OCI-LY3 (cell line): ENCODE results near the gene CRTAP.

Source experiments
- EZH2phosphoT487 ChIP-seq: fragments of 200-600 bp; shearing (Covaris generic); IDR thresholded peaks from 2 replicates; pipeline ENCODE4 v1.6.1; 2018; ENCODE audit warnings: antibody characterized with exemption, mixed run types, low read depth
- TF ChIP-seq, protein P1 (sequence below): fragments of 200-600, 300-600 bp; sonication (generic); IDR thresholded peaks from 2 replicates; pipeline ENCODE4 v1.5.1; 2014; ENCODE audit warnings: antibody characterized with exemption, low read length, low read depth

DNA sequence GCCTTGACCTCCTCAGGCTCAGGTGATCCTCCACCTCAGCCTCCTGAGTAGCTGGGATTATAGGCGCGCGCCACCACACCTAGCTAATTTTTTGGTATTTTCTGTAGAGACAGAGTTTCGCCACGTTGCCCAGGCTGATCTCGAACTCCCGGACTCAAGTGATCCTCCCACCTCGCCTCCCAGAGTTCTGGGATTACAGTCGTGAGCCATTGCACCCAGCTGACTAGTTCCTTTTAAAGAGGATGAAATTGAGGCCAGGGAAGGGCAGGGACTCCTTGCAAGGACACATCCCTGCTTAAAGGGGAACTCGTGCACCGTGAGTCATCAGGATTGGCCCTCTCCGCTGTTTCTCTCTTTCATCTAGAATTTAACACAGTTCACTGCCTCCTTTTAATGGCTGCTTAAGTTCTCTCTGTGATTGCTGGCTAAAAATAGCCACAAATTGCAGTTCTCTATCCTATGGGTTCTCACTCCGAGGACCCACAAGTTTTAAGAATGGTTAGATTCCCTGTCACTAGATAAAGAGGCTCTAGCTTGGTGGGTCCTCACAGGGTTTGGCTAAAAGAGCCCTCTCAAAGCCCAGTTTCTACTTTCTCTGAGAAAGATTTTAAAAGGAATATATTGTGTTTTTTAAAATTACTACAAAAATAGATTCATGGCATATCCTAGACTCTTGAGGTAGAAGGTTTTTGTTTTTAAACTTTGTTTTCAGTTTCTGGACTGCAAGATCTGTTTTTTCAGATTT is 1.4 kb downstream of the CRTAP start:
- TF ChIP-seq, protein P1, sequence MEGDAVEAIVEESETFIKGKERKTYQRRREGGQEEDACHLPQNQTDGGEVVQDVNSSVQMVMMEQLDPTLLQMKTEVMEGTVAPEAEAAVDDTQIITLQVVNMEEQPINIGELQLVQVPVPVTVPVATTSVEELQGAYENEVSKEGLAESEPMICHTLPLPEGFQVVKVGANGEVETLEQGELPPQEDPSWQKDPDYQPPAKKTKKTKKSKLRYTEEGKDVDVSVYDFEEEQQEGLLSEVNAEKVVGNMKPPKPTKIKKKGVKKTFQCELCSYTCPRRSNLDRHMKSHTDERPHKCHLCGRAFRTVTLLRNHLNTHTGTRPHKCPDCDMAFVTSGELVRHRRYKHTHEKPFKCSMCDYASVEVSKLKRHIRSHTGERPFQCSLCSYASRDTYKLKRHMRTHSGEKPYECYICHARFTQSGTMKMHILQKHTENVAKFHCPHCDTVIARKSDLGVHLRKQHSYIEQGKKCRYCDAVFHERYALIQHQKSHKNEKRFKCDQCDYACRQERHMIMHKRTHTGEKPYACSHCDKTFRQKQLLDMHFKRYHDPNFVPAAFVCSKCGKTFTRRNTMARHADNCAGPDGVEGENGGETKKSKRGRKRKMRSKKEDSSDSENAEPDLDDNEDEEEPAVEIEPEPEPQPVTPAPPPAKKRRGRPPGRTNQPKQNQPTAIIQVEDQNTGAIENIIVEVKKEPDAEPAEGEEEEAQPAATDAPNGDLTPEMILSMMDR: no peak
- no peak for TF ChIP-seq EZH2phosphoT487
